ENCODE measurements around the gene TRABD2B. TPM values are rescaled to one million over a fixed set of nuclear protein-coding genes. Genes with fewer than 3 reads are reported as not detected.

TRABD2B gene
- total RNA-seq, 4 donors from 2014 or later = 0.05 to 0.15 (median 0.12) TPM

- Histone ChIP-seq H3K27me3 (no peaks in the 10 kb centered on the region), H3K4me3 (no peak overlapping the region), H3K36me3 (no peaks in the 10 kb centered on the region), H3K27ac (no peak overlapping the region), H3K4me1 (no peaks in the 10 kb centered on the region), H3K9me3 (no peaks in the 10 kb centered on the region)
- no peak for TF ChIP-seq POLR2A (IDR thresholded peaks at IDR 0.05)
- TF ChIP-seq, protein P1, sequence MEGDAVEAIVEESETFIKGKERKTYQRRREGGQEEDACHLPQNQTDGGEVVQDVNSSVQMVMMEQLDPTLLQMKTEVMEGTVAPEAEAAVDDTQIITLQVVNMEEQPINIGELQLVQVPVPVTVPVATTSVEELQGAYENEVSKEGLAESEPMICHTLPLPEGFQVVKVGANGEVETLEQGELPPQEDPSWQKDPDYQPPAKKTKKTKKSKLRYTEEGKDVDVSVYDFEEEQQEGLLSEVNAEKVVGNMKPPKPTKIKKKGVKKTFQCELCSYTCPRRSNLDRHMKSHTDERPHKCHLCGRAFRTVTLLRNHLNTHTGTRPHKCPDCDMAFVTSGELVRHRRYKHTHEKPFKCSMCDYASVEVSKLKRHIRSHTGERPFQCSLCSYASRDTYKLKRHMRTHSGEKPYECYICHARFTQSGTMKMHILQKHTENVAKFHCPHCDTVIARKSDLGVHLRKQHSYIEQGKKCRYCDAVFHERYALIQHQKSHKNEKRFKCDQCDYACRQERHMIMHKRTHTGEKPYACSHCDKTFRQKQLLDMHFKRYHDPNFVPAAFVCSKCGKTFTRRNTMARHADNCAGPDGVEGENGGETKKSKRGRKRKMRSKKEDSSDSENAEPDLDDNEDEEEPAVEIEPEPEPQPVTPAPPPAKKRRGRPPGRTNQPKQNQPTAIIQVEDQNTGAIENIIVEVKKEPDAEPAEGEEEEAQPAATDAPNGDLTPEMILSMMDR (IDR thresholded peaks at IDR 0.05 in 4 of 5, conservative IDR thresholded peaks at IDR 0.05 in 1 of 5) = no peak
- ATAC-seq (no peak), DNase-seq (no peak)
- intact Hi-C loops (cut with DNase I; ENCODE audit: low total_unique reads) = no loop called here
- in situ Hi-C loops (cut with MboI; ENCODE audit: low sequenced_read_pairs in 4 of 4) = no loop called here
Observed at GRCh38 chr1:47847763-47848162, 149.4 kb downstream of the TRABD2B start.

GRCh38 chr1:47844558-47844955 is 152.6 kb downstream of the TRABD2B start:
- TF ChIP-seq, protein P1 (IDR thresholded peaks at IDR 0.05 in 4 of 5, conservative IDR thresholded peaks at IDR 0.05 in 1 of 5) = no peak
- no peak for TF ChIP-seq POLR2A (IDR thresholded peaks at IDR 0.05)
- in situ Hi-C loops (cut with MboI; ENCODE audit: low sequenced_read_pairs in 4 of 4) (no loop called here), intact Hi-C loops (cut with DNase I; ENCODE audit: low total_unique reads) (no loop called here)

DNA sequence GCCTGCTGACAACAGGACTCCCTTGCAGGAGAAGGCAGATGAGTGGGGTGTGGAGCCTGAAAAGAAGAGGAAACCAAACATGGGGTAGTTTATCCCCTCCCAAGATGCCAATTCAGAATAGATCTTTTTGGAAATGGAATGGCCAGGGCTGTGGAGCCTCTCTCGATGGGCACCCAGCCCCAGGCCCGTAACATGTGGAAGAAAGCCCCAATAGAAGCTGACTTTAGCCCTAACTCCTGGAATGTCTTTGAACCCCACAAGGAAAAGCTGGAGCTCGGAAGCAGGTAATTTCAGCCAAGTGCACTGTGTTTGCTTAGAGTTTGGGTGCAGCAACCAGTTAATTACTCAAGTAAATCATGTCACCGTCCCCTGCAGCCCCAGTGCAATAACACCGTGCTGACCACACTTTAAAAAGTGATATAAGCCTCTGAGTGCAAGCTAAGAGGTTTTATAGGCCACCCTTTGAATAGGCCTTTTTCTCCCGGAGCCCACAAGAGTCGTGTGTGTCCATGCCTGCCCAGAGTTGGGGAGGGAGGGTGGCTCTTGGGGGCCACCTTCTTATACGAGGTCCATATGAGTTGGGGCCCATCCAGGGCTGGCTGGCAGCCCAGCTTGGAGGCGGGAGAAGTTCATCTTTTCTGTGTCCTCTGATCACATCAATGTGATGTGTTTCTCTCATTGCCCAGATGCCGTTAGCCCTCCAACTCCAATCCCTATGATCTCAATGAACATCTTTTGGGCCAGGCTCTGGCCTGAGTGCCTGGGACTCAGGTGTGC is 153.2 kb downstream of the TRABD2B start:
- ATAC-seq = no peak
- intact Hi-C loops (cut with DNase I; ENCODE audit: low total_unique reads) = no loop called here
- in situ Hi-C loops (cut with MboI; ENCODE audit: low sequenced_read_pairs in 4 of 4) = no loop called here
- Histone ChIP-seq H3K9me3 (no peaks in the 10 kb centered on the region), H3K27ac (no peak overlapping the region), H3K4me3 (no peak overlapping the region), H3K27me3 (no peaks in the 10 kb centered on the region), H3K4me1 (no peaks in the 10 kb centered on the region), H3K36me3 (no peaks in the 10 kb centered on the region)
- no peak for DNase-seq
- TF ChIP-seq POLR2A (IDR thresholded peaks at IDR 0.05) = no peak
- TF ChIP-seq, protein P1 (IDR thresholded peaks at IDR 0.05 in 4 of 5, conservative IDR thresholded peaks at IDR 0.05 in 1 of 5) = no peak

More at GRCh38 chr1:47844558-47844955, 152.6 kb downstream of the TRABD2B start:
- Histone ChIP-seq H3K27me3 (no peaks in the 10 kb centered on the region), H3K27ac (no peak overlapping the region), H3K4me3 (no peak overlapping the region), H3K9me3 (no peaks in the 10 kb centered on the region), H3K36me3 (no peaks in the 10 kb centered on the region), H3K4me1 (no peaks in the 10 kb centered on the region)
- DNase-seq (no peak), ATAC-seq (no peak)

DNA sequence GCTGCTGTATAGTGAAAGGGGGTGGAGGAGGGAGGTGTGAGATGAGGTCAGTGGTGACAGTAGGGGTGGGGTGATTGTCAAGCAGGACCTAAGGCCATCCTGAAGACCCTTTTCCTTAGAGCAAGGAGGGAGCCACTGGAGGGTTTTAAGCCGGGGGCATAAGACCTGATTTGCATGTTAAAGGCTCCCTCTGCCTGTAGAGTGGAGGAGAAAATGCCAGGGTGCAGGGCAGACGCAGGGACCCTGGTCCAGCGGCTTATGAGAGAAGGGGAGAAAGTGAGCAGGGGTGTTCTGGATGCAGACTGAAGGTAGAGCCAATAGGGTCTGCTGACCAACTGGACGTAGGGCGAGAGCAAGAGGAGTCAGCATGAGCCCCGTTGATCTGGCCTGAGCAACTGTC is 154.1 kb downstream of the TRABD2B start:
- no peaks in the 10 kb centered on the region for H3K9me3 ChIP-seq
- TF ChIP-seq, protein P1 (IDR thresholded peaks at IDR 0.05 in 4 of 5, conservative IDR thresholded peaks at IDR 0.05 in 1 of 5) = no peak
- no peak for TF ChIP-seq POLR2A (IDR thresholded peaks at IDR 0.05)
- intact Hi-C loops (cut with DNase I; ENCODE audit: low total_unique reads) = no loop called here
- ATAC-seq (no peak), DNase-seq (no peak)
- in situ Hi-C loops (cut with MboI; ENCODE audit: low sequenced_read_pairs in 4 of 4) = no loop called here
- H3K4me3 ChIP-seq = no peak overlapping the region
- H3K36me3 ChIP-seq = no peaks in the 10 kb centered on the region
- no peaks in the 10 kb centered on the region for H3K4me1 ChIP-seq
- no peak overlapping the region for H3K27ac ChIP-seq
- H3K27me3 ChIP-seq = no peaks in the 10 kb centered on the region
